ENCODE results near the gene CCND1. TPM values are rescaled to one million over a fixed set of nuclear protein-coding genes. Genes with fewer than 3 reads are reported as not detected.
A peak's percentile ranks its signal among the peaks of the same experiment; 100 is the strongest.

CCND1 gene
- 346 and 586 TPM in 2 replicates for total RNA-seq (2021)
- percentile 97 among the genes with signal in this experiment for Bru-seq, nascent RNA
- BruChase-seq, experiment 1, labeled RNA remaining after a 2-hour chase, result percentile 99 among the genes with signal in this experiment
- BruChase-seq, experiment 2, labeled RNA remaining after a 6-hour chase, result percentile 99 among the genes with signal in this experiment
- long read RNA-seq, full-length matches to known transcripts, result 75 of 166 reads
- long read RNA-seq, partial matches to known transcripts, result 88 of 166 reads
- long read RNA-seq, other reads (novel, unspliced or antisense), result 3 of 166 reads

- peak; percentile 82 to 83 for DNase-seq
- Histone ChIP-seq H3K4me1 (replicated peaks; ENCODE audit: insufficient read depth) (peaks cover 37% of the 10 kb centered on the region), H3K9me3 (ENCODE audit: insufficient read depth, low read depth) (no peaks in the 10 kb centered on the region), H2AFZ (peak within 1 kb of the TSS; percentile 76), H3K9me2 (ENCODE audit: insufficient read depth) (no peaks in the 10 kb centered on the region), H4K20me1 (ENCODE audit: insufficient read depth) (peaks cover 27% of the 10 kb centered on the region), H3K27ac (peak within 1 kb of the TSS; percentile 93), H3K27me3 (ENCODE audit: insufficient read depth, low read depth) (no peaks in the 10 kb centered on the region), H3K79me2 (ENCODE audit: low read depth) (peaks cover 74% of the 10 kb centered on the region), H3K36me3 (ENCODE audit: low read depth) (peaks cover 29% of the 10 kb centered on the region), H3K4me3 (peak within 1 kb of the TSS; percentile 99), H3F3A (ENCODE audit: insufficient read depth, low read depth) (peaks cover 47% of the 10 kb centered on the region), H3K4me2 (peak within 1 kb of the TSS; percentile 86)
- CTCF ChIA-PET, result interaction anchor here (0.6 kb wide), 1 partner anchor 347 kb away, joined by 3 read pairs; no protein-coding TSS in a partner anchor
- TF ChIP-seq EZH2 (IDR thresholded peaks at IDR 0.05; ENCODE audit: low read depth) (no peak), CTCF (conservative IDR thresholded peaks at IDR 0.05) (peak; percentile 37)
- TSS peak; percentile 65 for BruUV-seq (replicated peaks)
- intact Hi-C loops (cut with micrococcal nuclease; ENCODE audit: unreplicated experiment), result loop anchor here (1.0 kb wide), 2 partner anchors 264 to 340 kb away; no protein-coding TSS in a partner anchor
- POLR2A ChIA-PET (ENCODE audit: unreplicated experiment), result no interaction called here
Measured at GRCh38 chr11:69640995-69641581, at the start of gene CCND1. CCND1 (plus strand) TSS chr11:69641156; CDS start chr11:69641314, 158 bp downstream.

GRCh38 chr11:69592986-69593650, 47.8 kb upstream of the CCND1 start:
- POLR2A ChIA-PET (ENCODE audit: unreplicated experiment), result no interaction called here
- Histone ChIP-seq H3K79me2 (ENCODE audit: low read depth) (no peaks in the 10 kb centered on the region), H3K4me2 (no peak overlapping the region), H2AFZ (no peak overlapping the region), H3K27ac (no peak overlapping the region), H3K9me3 (ENCODE audit: insufficient read depth, low read depth) (no peaks in the 10 kb centered on the region), H3K4me1 (replicated peaks; ENCODE audit: insufficient read depth) (no peaks in the 10 kb centered on the region), H3K4me3 (no peak overlapping the region), H4K20me1 (ENCODE audit: insufficient read depth) (no peaks in the 10 kb centered on the region), H3K36me3 (ENCODE audit: low read depth) (no peaks in the 10 kb centered on the region), H3K9me2 (ENCODE audit: insufficient read depth) (no peaks in the 10 kb centered on the region), H3F3A (ENCODE audit: insufficient read depth, low read depth) (peaks cover 5% of the 10 kb centered on the region; the same call in 1 of the 2 replicates), H3K27me3 (ENCODE audit: insufficient read depth, low read depth) (no peaks in the 10 kb centered on the region)
- DNase-seq, result no peak
- CTCF ChIA-PET, result interaction anchor here (0.6 kb wide), 1 partner anchor 144 kb away, joined by 3 read pairs; no protein-coding TSS in a partner anchor
- BruUV-seq (replicated peaks), result no TSS peak
- TF ChIP-seq CTCF (conservative IDR thresholded peaks at IDR 0.05), result no peak
- no peak for TF ChIP-seq EZH2 (IDR thresholded peaks at IDR 0.05; ENCODE audit: low read depth)
- intact Hi-C loops (cut with micrococcal nuclease; ENCODE audit: unreplicated experiment), result no loop called here

GRCh38 chr11:69593851-69594250, 47.1 kb upstream of the CCND1 start:
- H3K4me2 ChIP-seq, result no peak overlapping the region
- intact Hi-C loops (cut with micrococcal nuclease; ENCODE audit: unreplicated experiment), result no loop called here
- peaks cover 9% of the 10 kb centered on the region; the same call in 1 of the 2 replicates for H3F3A ChIP-seq (ENCODE audit: insufficient read depth, low read depth)
- H3K4me3 ChIP-seq, result no peak overlapping the region
- ChIA-PET CTCF (interaction anchor here (0.6 kb wide), 1 partner anchor 145 kb away, joined by 3 read pairs; no protein-coding TSS in a partner anchor), POLR2A (ENCODE audit: unreplicated experiment) (no interaction called here)
- peaks cover 2% of the 10 kb centered on the region; the same call in 1 of the 2 replicates for H3K4me1 ChIP-seq (replicated peaks; ENCODE audit: insufficient read depth)
- no peaks in the 10 kb centered on the region for H3K9me3 ChIP-seq (ENCODE audit: insufficient read depth, low read depth)
- H4K20me1 ChIP-seq (ENCODE audit: insufficient read depth), result no peaks in the 10 kb centered on the region
- no peak overlapping the region for H3K27ac ChIP-seq
- TF ChIP-seq EZH2 (IDR thresholded peaks at IDR 0.05; ENCODE audit: low read depth) (no peak), CTCF (conservative IDR thresholded peaks at IDR 0.05) (no peak)
- H3K27me3 ChIP-seq (ENCODE audit: insufficient read depth, low read depth), result no peaks in the 10 kb centered on the region
- H2AFZ ChIP-seq, result no peak overlapping the region
- H3K79me2 ChIP-seq (ENCODE audit: low read depth), result no peaks in the 10 kb centered on the region
- no peaks in the 10 kb centered on the region for H3K9me2 ChIP-seq (ENCODE audit: insufficient read depth)
- no peak for DNase-seq
- BruUV-seq (replicated peaks), result no TSS peak
- no peaks in the 10 kb centered on the region for H3K36me3 ChIP-seq (ENCODE audit: low read depth)

All from PC-9 (cell line).